GM12878 (cell line): ENCODE results near the gene COL13A1. TPM values are rescaled to one million over a fixed set of nuclear protein-coding genes. Genes with fewer than 3 reads are reported as not detected.

Source experiments
- ATAC-seq: fragments of 200-7000 bp; cut with Tn5 transposase; 3 replicates; pipeline ENCODE4 v1.9.1; 2020; ENCODE audit warnings: mild to moderate bottlenecking, moderate library complexity
- BruUV-seq: library from RNA; stranded (reverse); fragments of 400-500 nt; replicated peaks from 2 replicates; lab custom pipeline; 2021; lab: Mats Ljungman, UMichigan
- CTCF ChIA-PET: fragments of 300-600 bp; sonication (Branson Sonifier 250); formaldehyde crosslinking; extraction: SDS; loops from one replicate; lab custom pipeline; 2021; ENCODE audit warnings: inconsistent platforms; lab: Yijun Ruan, JAX
- POLR2A ChIA-PET: fragments of 350-600 bp; formaldehyde crosslinking; extraction: SDS; loops from one replicate; lab custom pipeline; 2021; ENCODE audit warnings: inconsistent platforms; lab: Charles Lee
- RAD21 ChIA-PET: fragments of 300-600 bp; sonication (Branson Sonifier 250); formaldehyde crosslinking; loops from one replicate; lab custom pipeline; 2023; ENCODE audit warnings: antibody characterized with exemption; ENCODE audit not compliant: unreplicated experiment; lab: Charles Lee
- SMC1A ChIA-PET: fragments of 300-600 bp; sonication (Branson Sonifier 250); formaldehyde crosslinking; loops from one replicate; lab custom pipeline; 2023; ENCODE audit not compliant: unreplicated experiment, uncharacterized antibody; lab: Charles Lee
- DNase-seq: peaks from one replicate; pipeline ENCODE4 v3.0.0-alpha.2; 2011; ENCODE audit warnings: low read depth, low spot score
- FAIRE-seq: peaks from 3 replicates; lab custom pipeline; 2011; peaks lifted over from hg19 to GRCh38; lab: Jason Lieb, UNC
- H2AFZ ChIP-seq: 2 replicates; pipeline ENCODE4 v1.6.0; 2011; ENCODE audit warnings: low read depth, low read length, control low read depth; ENCODE audit not compliant: control insufficient read depth
- H3K27ac ChIP-seq: 2 replicates; pipeline ENCODE4 v1.5.1; 2011; ENCODE audit warnings: control low read depth; ENCODE audit not compliant: control insufficient read depth, insufficient read depth
- H3K27me3 ChIP-seq, 2 experiments: replicated peaks in 1 of 2; 2 replicates each; pipeline versions ENCODE4 v1.6.0 to v1.6.1; 2011; ENCODE audit warnings: low read length in 1 of 2; ENCODE audit not compliant: control insufficient read depth in 2 of 2, insufficient read depth in 2 of 2
- H3K36me3 ChIP-seq, 2 experiments: 2 replicates each; pipeline ENCODE4 v1.5.1; 2011; ENCODE audit warnings: low read length in 1 of 2; ENCODE audit not compliant: control insufficient read depth in 2 of 2, insufficient read depth in 2 of 2
- H3K4me1 ChIP-seq: 2 replicates; pipeline ENCODE4 v1.6.1; 2011; ENCODE audit warnings: mild to moderate bottlenecking, low read length, moderate library complexity, mixed read lengths; ENCODE audit not compliant: control insufficient read depth, insufficient read depth
- H3K4me2 ChIP-seq: 2 replicates; pipeline ENCODE4 v1.6.0; 2011; ENCODE audit warnings: control low read depth; ENCODE audit not compliant: control insufficient read depth, insufficient read depth
- H3K4me3 ChIP-seq: fragments of 200-600 bp; sonication (generic); 2 replicates; pipeline ENCODE4 v1.5.1; 2016
- H3K79me2 ChIP-seq: 2 replicates; pipeline ENCODE4 v1.6.0; 2011; ENCODE audit warnings: low read length; ENCODE audit not compliant: control insufficient read depth, insufficient read depth
- H3K9ac ChIP-seq: 2 replicates; pipeline ENCODE4 v1.8.0; 2011; ENCODE audit warnings: low read length, control low read depth, mixed read lengths; ENCODE audit not compliant: control insufficient read depth, insufficient read depth
- H3K9me3 ChIP-seq: replicated peaks from 3 replicates; pipeline ENCODE4 v1.5.1; 2011; ENCODE audit warnings: mild to moderate bottlenecking, low read length; ENCODE audit not compliant: control insufficient read depth, insufficient read depth
- H4K20me1 ChIP-seq: 2 replicates; pipeline ENCODE4 v1.6.0; 2011; ENCODE audit not compliant: control insufficient read depth, insufficient read depth
- CEBPB ChIP-seq, 2 experiments: fragments of 150-350 bp in 1 of 2; IDR thresholded peaks; 2 replicates each; pipeline ENCODE4 v1.6.1; 2012 to 2014; ENCODE audit warnings: low read depth in 2 of 2, low read length in 2 of 2, borderline replicate concordance in 1 of 2, inconsistent platforms in 1 of 2
- CHD1 ChIP-seq: IDR thresholded peaks from 2 replicates; pipeline ENCODE4 v1.6.1; 2012; ENCODE audit warnings: low read depth, low read length, improper control_type of control experiment
- E4F1 ChIP-seq: fragments of 450-650 bp; IDR thresholded peaks from 2 replicates; pipeline ENCODE4 v1.6.1; 2018; ENCODE audit warnings: borderline replicate concordance, mild to moderate bottlenecking; ENCODE audit not compliant: partially characterized antibody
- ESRRA ChIP-seq: IDR thresholded peaks from 2 replicates; pipeline ENCODE4 v1.6.1; 2012; ENCODE audit warnings: mild to moderate bottlenecking, low read length, improper control_type of control experiment
- FOXK2 ChIP-seq: fragments of 450-650 bp; IDR thresholded peaks from 2 replicates; pipeline ENCODE4 v1.6.1; 2017; ENCODE audit warnings: mild to moderate bottlenecking, moderate library complexity
- FOXM1 ChIP-seq: IDR thresholded peaks from 2 replicates; pipeline ENCODE4 v1.6.1; 2012; ENCODE audit warnings: low read depth, mild to moderate bottlenecking, inconsistent platforms, low read length, moderate library complexity
- HCFC1 ChIP-seq: fragments of 150-350 bp; IDR thresholded peaks from 2 replicates; pipeline ENCODE4 v1.6.1; 2014; ENCODE audit warnings: low read length
- IRF3 ChIP-seq: fragments of 450-650 bp; IDR thresholded peaks from 2 replicates; pipeline ENCODE4 v1.6.1; 2014; ENCODE audit warnings: mild to moderate bottlenecking
- MLLT1 ChIP-seq: fragments of 450-650 bp; IDR thresholded peaks from 2 replicates; pipeline ENCODE4 v1.6.1; 2016; ENCODE audit warnings: mild to moderate bottlenecking
- POLR2AphosphoS2 ChIP-seq: IDR thresholded peaks from 2 replicates; pipeline ENCODE4 v1.6.1; 2011; ENCODE audit warnings: low read depth, mild to moderate bottlenecking, low read length, improper control_type of control experiment, moderate library complexity
- RAD21 ChIP-seq: IDR thresholded peaks from 2 replicates; pipeline ENCODE4 v1.6.1; 2011; ENCODE audit warnings: mild to moderate bottlenecking, low read depth, low read length, moderate library complexity; ENCODE audit not compliant: insufficient read depth
- SMARCA5 ChIP-seq: fragments of 450-650 bp; IDR thresholded peaks from 2 replicates; pipeline ENCODE4 v1.6.1; 2017; ENCODE audit warnings: mild to moderate bottlenecking
- USF2 ChIP-seq: IDR thresholded peaks from 2 replicates; pipeline ENCODE4 v1.6.1; 2011; ENCODE audit warnings: low read depth, low read length, improper control_type of control experiment, borderline replicate concordance
- YBX1 ChIP-seq: fragments of 450-650 bp; IDR thresholded peaks from 2 replicates; pipeline ENCODE4 v1.6.1; 2016; ENCODE audit warnings: antibody characterized with exemption
- ZBTB33 ChIP-seq: fragments of 450-650 bp; IDR thresholded peaks from 2 replicates; pipeline ENCODE4 v1.6.1; 2017; ENCODE audit warnings: mild to moderate bottlenecking
- ZNF274 ChIP-seq: IDR thresholded peaks from one replicate; pipeline ENCODE4 v1.8.0; 2011; ENCODE audit not compliant: insufficient read length, insufficient read depth
- ZNF384 ChIP-seq: IDR thresholded peaks from 2 replicates; pipeline ENCODE4 v1.6.1; 2012; ENCODE audit warnings: low read depth, mild to moderate bottlenecking, low read length, improper control_type of control experiment, borderline replicate concordance
- WGBS: methylation state at CpG from one replicate; pipeline ENCODE4 v1.1.6; 2016; ENCODE audit warnings: low lambda C conversion rate; ENCODE audit not compliant: insufficient replicate concordance, insufficient coverage; ENCODE audit errors: missing lambda C conversion rate; 5-methylcytosine and 5-hydroxymethylcytosine counted together
- in situ Hi-C: fragments of 300-500 bp; cut with MboI; formaldehyde crosslinking; loops from 9 replicates; pipeline ENCODE4 v1.14.3; 2018; ENCODE audit warnings: mixed read lengths
- intact Hi-C: fragments of 100-400 bp; cut with micrococcal nuclease; formaldehyde crosslinking; loops from one replicate; pipeline ENCODE4 v1.14.2; 2022; ENCODE audit not compliant: unreplicated experiment
- polyA plus RNA-seq, 11 experiments: library from polyadenylated mRNA; depleted of rRNA in 4 of 11; unstranded in 6 of 11; stranded (reverse) in 5 of 11; fragments of >200 nt; fragmentation: Nextera tagmentation in 4 of 11; fragmentation: Illumina TruSeq in 1 of 11; extraction: Ambion mirVana in 4 of 11; extraction: Trizol in 1 of 11; gene quantifications; 1 replicate in 1 of 11; 2 replicates in 10 of 11; pipeline versions ENCODE4 v1.2.1 to v1.2.3, GENCODE V29; 2011 to 2016; ENCODE audit warnings: inconsistent platforms in 2 of 11, missing spikeins in 2 of 11, low read depth in 1 of 11
- total RNA-seq, 4 experiments: library from RNA; depleted of rRNA in 3 of 4; stranded (reverse); fragments of >200 nt in 3 of 4; fragmentation: Illumina TruSeq in 1 of 4; extraction: Trizol in 1 of 4; gene quantifications; 2 replicates each; pipeline versions ENCODE4 v1.2.1 to v1.2.3, GENCODE V29; 2013 to 2021

Gene COL13A1
- total and polyA plus RNA-seq, 10 of the 15 experiments (the other 5 are each of a cell fraction or from before 2014, with no cell fraction given) = 0.03 to 0.15 (median 0.05) TPM; not detected in 7

GRCh38 chr10:69850440-69850839, 48.7 kb downstream of the COL13A1 start (continued):
- TF ChIP-seq IRF3 = no peak
- no peak for TF ChIP-seq CHD1
- no peak for TF ChIP-seq YBX1
- TF ChIP-seq MLLT1 = no peak
- TF ChIP-seq POLR2AphosphoS2 = no peak
- TF ChIP-seq FOXM1 = no peak

- no TSS peak for BruUV-seq
- no peaks in the 10 kb centered on the region for H3K36me3 ChIP-seq
- CTCF ChIA-PET = interaction anchor here (1.0 kb wide), 1 partner anchor 20 kb away, joined by 3 read pairs; no protein-coding TSS in a partner anchor
- TF ChIP-seq ESRRA (no peak), SMARCA5 (no peak), RAD21 (no peak), ZBTB33 (no peak), USF2 (no peak), HCFC1 (no peak), ZNF274 (no peak), CEBPB (IDR thresholded peaks at IDR 0.05; ENCODE audit: borderline replicate concordance in 1 of 2, low read depth in 2 of 2, low read length in 2 of 2) (no peak), FOXK2 (no peak), E4F1 (no peak), ZNF384 (no peak)
These were observed 49.6 kb downstream of the COL13A1 start for GRCh38 chr10:69851306-69851705.

More at GRCh38 chr10:69851306-69851705, 49.6 kb downstream of the COL13A1 start:
- FAIRE-seq (no peak), DNase-seq (no peak), ATAC-seq (no peak)
- intact Hi-C loops (no loop called here), in situ Hi-C loops (no loop called here)
- ChIA-PET POLR2A (no interaction called here), RAD21 (no interaction called here), SMC1A (no interaction called here)
- H3K9ac ChIP-seq = no peak overlapping the region
- H3K9me3 ChIP-seq = no peaks in the 10 kb centered on the region
- H3K79me2 ChIP-seq = no peaks in the 10 kb centered on the region
- peaks cover 4 to 8% of the 10 kb centered on the region in 2 experiments; a peak in 3 of 4 replicates for H3K27me3 ChIP-seq
- no peak overlapping the region for H3K4me2 ChIP-seq
- 75% methylated on average over 1 of the region's 1 CpG for WGBS
- no peak overlapping the region for H3K4me3 ChIP-seq
- H3K4me1 ChIP-seq = no peaks in the 10 kb centered on the region
- H3K27ac ChIP-seq = no peak overlapping the region
- H2AFZ ChIP-seq = no peak overlapping the region
- H4K20me1 ChIP-seq = no peaks in the 10 kb centered on the region
